Measurements from ENCODE around the gene MATR3. TPM values are rescaled to one million over a fixed set of nuclear protein-coding genes. Genes with fewer than 3 reads are reported as not detected.

MATR3 gene
- total RNA-seq, 2 experiments from 2014 or later = 376 to 401 TPM

- intact Hi-C loops (cut with DNase I, micrococcal nuclease) = no loop called here
- no peak overlapping the region for H3K27ac ChIP-seq (ENCODE audit: low read depth in 1 of 2, low read length in 2 of 2)
- TF ChIP-seq CTCF (IDR thresholded peaks at IDR 0.05) = no peak
- ChIA-PET CTCF (no interaction called here), POLR2A (no interaction called here)
- Mint-ChIP-seq H3K4me3 (no peak overlapping the region), H3K27ac (no peak overlapping the region), H3K36me3 (ENCODE audit: low read depth) (no peaks in the 10 kb centered on the region), H3K4me1 (ENCODE audit: low read depth) (peaks cover 10% of the 10 kb centered on the region), H3K9me3 (no peaks in the 10 kb centered on the region), H3K27me3 (no peaks in the 10 kb centered on the region)
- H3K4me3 ChIP-seq (ENCODE audit: low read length) = no peak overlapping the region
- H3K36me3 ChIP-seq (ENCODE audit: insufficient read depth, low read length) = no peaks in the 10 kb centered on the region
- no peak for DNase-seq
- no peaks in the 10 kb centered on the region for H3K27me3 ChIP-seq (ENCODE audit: control insufficient read depth in 1 of 2, insufficient read depth in 2 of 2, low read length in 2 of 2)
- H3K9me3 ChIP-seq (ENCODE audit: control insufficient read depth in 1 of 2, insufficient read depth in 1 of 2, low read length in 2 of 2) = no peaks in the 10 kb centered on the region
- ATAC-seq (ENCODE audit: poor library complexity) = no peak
- H3K4me1 ChIP-seq (ENCODE audit: insufficient read depth, low read length) = peaks cover 8% of the 10 kb centered on the region
These were observed 28.5 kb upstream of the MATR3 start for GRCh38 chr5:139265001-139265400.

- CTCF ChIA-PET = no interaction called here
- POLR2A ChIA-PET = no interaction called here
These were observed 27.3 kb upstream of the MATR3 start for GRCh38 chr5:139266236-139266635.

GRCh38 chr5:139267481-139267880 lies 26.1 kb upstream of the MATR3 start:
- Histone ChIP-seq H3K9me3 (ENCODE audit: control insufficient read depth in 1 of 2, insufficient read depth in 1 of 2, low read length in 2 of 2) (no peaks in the 10 kb centered on the region), H3K4me1 (ENCODE audit: insufficient read depth, low read length) (peaks cover 6% of the 10 kb centered on the region), H3K27me3 (ENCODE audit: control insufficient read depth in 1 of 2, insufficient read depth in 2 of 2, low read length in 2 of 2) (no peaks in the 10 kb centered on the region), H3K27ac (ENCODE audit: low read depth in 1 of 2, low read length in 2 of 2) (no peak overlapping the region), H3K4me3 (ENCODE audit: low read length) (no peak overlapping the region), H3K36me3 (ENCODE audit: insufficient read depth, low read length) (no peaks in the 10 kb centered on the region)
- intact Hi-C loops (cut with DNase I, micrococcal nuclease) = no loop called here
- Mint-ChIP-seq H3K9me3 (no peaks in the 10 kb centered on the region), H3K27ac (no peak overlapping the region), H3K27me3 (no peaks in the 10 kb centered on the region), H3K4me1 (ENCODE audit: low read depth) (peaks cover 8% of the 10 kb centered on the region), H3K4me3 (no peak overlapping the region), H3K36me3 (ENCODE audit: low read depth) (no peaks in the 10 kb centered on the region)
- no peak for ATAC-seq (ENCODE audit: poor library complexity)
- CTCF ChIA-PET = no interaction called here
- POLR2A ChIA-PET = interaction anchor here (0.6 kb wide), 1 partner anchor 29 kb away, joined by 3 read pairs; no protein-coding TSS in a partner anchor
- DNase-seq = no peak
- TF ChIP-seq CTCF (IDR thresholded peaks at IDR 0.05) = no peak

More at GRCh38 chr5:139266236-139266635, 27.3 kb upstream of the MATR3 start:
- no peaks in the 10 kb centered on the region for H3K36me3 ChIP-seq (ENCODE audit: insufficient read depth, low read length)
- ATAC-seq (ENCODE audit: poor library complexity) = no peak
- no peaks in the 10 kb centered on the region for H3K27me3 ChIP-seq (ENCODE audit: control insufficient read depth in 1 of 2, insufficient read depth in 2 of 2, low read length in 2 of 2)
- H3K9me3 ChIP-seq (ENCODE audit: control insufficient read depth in 1 of 2, insufficient read depth in 1 of 2, low read length in 2 of 2) = no peaks in the 10 kb centered on the region
- Mint-ChIP-seq H3K27ac (no peak overlapping the region), H3K9me3 (no peaks in the 10 kb centered on the region), H3K4me3 (no peak overlapping the region), H3K27me3 (no peaks in the 10 kb centered on the region), H3K36me3 (ENCODE audit: low read depth) (no peaks in the 10 kb centered on the region), H3K4me1 (ENCODE audit: low read depth) (peaks cover 10% of the 10 kb centered on the region)
- intact Hi-C loops (cut with DNase I, micrococcal nuclease) = no loop called here
- H3K4me1 ChIP-seq (ENCODE audit: insufficient read depth, low read length) = peaks cover 8% of the 10 kb centered on the region
- no peak overlapping the region for H3K27ac ChIP-seq (ENCODE audit: low read depth in 1 of 2, low read length in 2 of 2)
- TF ChIP-seq CTCF (IDR thresholded peaks at IDR 0.05) = no peak
- DNase-seq = no peak
- no peak overlapping the region for H3K4me3 ChIP-seq (ENCODE audit: low read length)
